Neural cell (in vitro differentiated cells): ENCODE measurements around the gene MAFB. TPM values are rescaled to one million over a fixed set of nuclear protein-coding genes. Genes with fewer than 3 reads are reported as not detected.

Source experiments
- H2AFZ ChIP-seq: fragments of 200-600, 300-800 bp; sonication (generic), shearing (Covaris generic); 2 replicates; pipeline ENCODE4 v1.6.0; 2014; ENCODE audit warnings: low read depth, mild to moderate bottlenecking, antibody characterized with exemption, low read length, moderate library complexity
- H3F3A ChIP-seq: fragments of 200-600 bp; shearing (Covaris generic); 2 replicates; pipeline ENCODE4 v1.6.1; 2016; ENCODE audit warnings: mild to moderate bottlenecking, moderate library complexity, mixed read lengths, antibody characterized with exemption, low read length; ENCODE audit not compliant: insufficient read depth, poor library complexity, severe bottlenecking
- H3K27ac ChIP-seq: fragments of 200-600, 300-800 bp; sonication (generic), shearing (Covaris generic); 2 replicates; pipeline ENCODE4 v1.5.1; 2014; ENCODE audit warnings: mild to moderate bottlenecking, low read length, moderate library complexity
- H3K27me3 ChIP-seq: fragments of 300-800, 200-600 bp; sonication (generic), shearing (Covaris generic); 2 replicates; pipeline ENCODE4 v1.6.0; 2014; ENCODE audit warnings: mild to moderate bottlenecking, low read depth, low read length, moderate library complexity; ENCODE audit not compliant: insufficient read depth
- H3K36me3 ChIP-seq: fragments of 300-800, 200-600 bp; sonication (generic), shearing (Covaris generic); 2 replicates; pipeline ENCODE4 v1.5.1; 2014; ENCODE audit warnings: mild to moderate bottlenecking, antibody characterized with exemption, low read length, moderate library complexity; ENCODE audit not compliant: insufficient read depth
- H3K4me2 ChIP-seq: fragments of 300-800, 200-600 bp; sonication (generic), shearing (Covaris generic); 2 replicates; pipeline ENCODE4 v1.6.0; 2014; ENCODE audit warnings: mild to moderate bottlenecking, low read length
- H3K4me3 ChIP-seq: fragments of 300-800, 200-600 bp; sonication (generic), shearing (Covaris generic); 2 replicates; pipeline ENCODE4 v1.5.1; 2014; ENCODE audit warnings: mild to moderate bottlenecking, low read length, moderate library complexity
- H3K79me2 ChIP-seq: fragments of 200-600 bp; shearing (Covaris generic); replicated peaks from 2 replicates; pipeline ENCODE4 v1.6.0; 2014; ENCODE audit warnings: mild to moderate bottlenecking, low read length, moderate library complexity; ENCODE audit not compliant: insufficient read depth
- H3K9ac ChIP-seq: fragments of 300-800, 200-600 bp; sonication (generic), shearing (Covaris generic); 2 replicates; pipeline ENCODE4 v1.6.1; 2016; ENCODE audit warnings: mild to moderate bottlenecking, low read length, mixed read lengths
- H3K9me2 ChIP-seq: fragments of 200-600 bp; shearing (Covaris generic); 2 replicates; pipeline ENCODE4 v1.6.1; 2016; ENCODE audit warnings: mild to moderate bottlenecking, low read length, mixed read lengths; ENCODE audit not compliant: insufficient read depth
- H3K9me3 ChIP-seq: fragments of 200-600, 300-800 bp; sonication (generic), shearing (Covaris generic); 2 replicates; pipeline ENCODE4 v1.6.1; 2016; ENCODE audit warnings: mild to moderate bottlenecking, mixed run types, low read length, moderate library complexity, mixed read lengths
- H4K20me1 ChIP-seq: fragments of 200-600 bp; shearing (Covaris generic); 2 replicates; pipeline ENCODE4 v1.6.1; 2016; ENCODE audit warnings: mild to moderate bottlenecking, mixed run types; ENCODE audit not compliant: insufficient read depth
- CTCF ChIP-seq: fragments of 450-650 bp; IDR thresholded peaks from 2 replicates; pipeline ENCODE4 v1.5.1; 2014; ENCODE audit warnings: antibody characterized with exemption, mild to moderate bottlenecking, moderate library complexity; ENCODE audit not compliant: poor library complexity, severe bottlenecking
- EP300 ChIP-seq: fragments of 450-650 bp; conservative IDR thresholded peaks from 2 replicates; pipeline ENCODE4 v1.6.1; 2014; ENCODE audit warnings: antibody characterized with exemption, mild to moderate bottlenecking, moderate library complexity; ENCODE audit not compliant: poor library complexity, severe bottlenecking
- EZH2 ChIP-seq: fragments of 200-600, 300-800 bp; shearing (Covaris generic), sonication (generic); IDR thresholded peaks from 2 replicates; pipeline ENCODE4 v1.6.1; 2014; ENCODE audit warnings: antibody characterized with exemption, low read length, borderline replicate concordance, mild to moderate bottlenecking; ENCODE audit not compliant: insufficient read depth, poor library complexity, severe bottlenecking
- MXI1 ChIP-seq: fragments of 450-650 bp; conservative IDR thresholded peaks from 2 replicates; pipeline ENCODE4 v1.6.1; 2014; ENCODE audit warnings: antibody characterized with exemption, mild to moderate bottlenecking; ENCODE audit not compliant: poor library complexity, severe bottlenecking
- SMC3 ChIP-seq: fragments of 450-650 bp; conservative IDR thresholded peaks from 2 replicates; pipeline ENCODE4 v1.6.1; 2014; ENCODE audit warnings: antibody characterized with exemption, mild to moderate bottlenecking, moderate library complexity; ENCODE audit not compliant: poor library complexity
- TAF1 ChIP-seq: IDR thresholded peaks from 2 replicates; pipeline ENCODE4 v1.6.1; 2012; ENCODE audit warnings: low read depth
- polyA plus RNA-seq: library from polyadenylated mRNA; depleted of rRNA; stranded (reverse); fragments of >200 nt; gene quantifications from 2 replicates; pipeline ENCODE4 v1.2.3, GENCODE V29; 2014

The MAFB gene
- polyA plus RNA-seq, 1 donor from 2014 or later = 5.6 TPM

GRCh38 chr20:40727960-40728359 is 38.9 kb upstream of the MAFB start:
- H3K9ac ChIP-seq = no peak overlapping the region
- no peaks in the 10 kb centered on the region for H4K20me1 ChIP-seq
- no peak overlapping the region for H3K4me3 ChIP-seq
- no peaks in the 10 kb centered on the region for H3K27me3 ChIP-seq
- no peaks in the 10 kb centered on the region for H3F3A ChIP-seq
- H3K27ac ChIP-seq = no peak overlapping the region
- no peaks in the 10 kb centered on the region for H3K36me3 ChIP-seq
- TF ChIP-seq SMC3 = no peak
- no peak for TF ChIP-seq MXI1
- TF ChIP-seq CTCF = no peak
- H3K9me3 ChIP-seq = peaks cover 3% of the 10 kb centered on the region
- H3K79me2 ChIP-seq = no peaks in the 10 kb centered on the region
- H3K4me2 ChIP-seq = no peak overlapping the region
- H2AFZ ChIP-seq = no peak overlapping the region
- H3K9me2 ChIP-seq = no peaks in the 10 kb centered on the region

- TF ChIP-seq CTCF (no peak), TAF1 (no peak), EZH2 (no peak), EP300 (no peak)
- Histone ChIP-seq H3K4me3 (no peak overlapping the region), H3F3A (no peaks in the 10 kb centered on the region), H3K9me3 (peaks cover 3% of the 10 kb centered on the region), H2AFZ (no peak overlapping the region), H3K27ac (no peak overlapping the region), H3K27me3 (no peaks in the 10 kb centered on the region), H3K9ac (no peak overlapping the region), H3K9me2 (no peaks in the 10 kb centered on the region), H3K79me2 (no peaks in the 10 kb centered on the region), H3K36me3 (no peaks in the 10 kb centered on the region), H4K20me1 (no peaks in the 10 kb centered on the region), H3K4me2 (no peak overlapping the region)
Observed at GRCh38 chr20:40726776-40727175, 37.7 kb upstream of the MAFB start.

- Histone ChIP-seq H3F3A (no peaks in the 10 kb centered on the region), H3K9me2 (no peaks in the 10 kb centered on the region), H3K9me3 (peaks cover 3% of the 10 kb centered on the region), H4K20me1 (no peaks in the 10 kb centered on the region), H3K79me2 (no peaks in the 10 kb centered on the region), H2AFZ (no peak overlapping the region), H3K36me3 (no peaks in the 10 kb centered on the region), H3K9ac (no peak overlapping the region), H3K4me2 (no peak overlapping the region), H3K27ac (no peak overlapping the region), H3K27me3 (no peaks in the 10 kb centered on the region), H3K4me3 (no peak overlapping the region)
- no peak for TF ChIP-seq MXI1
- no peak for TF ChIP-seq SMC3
Observed at GRCh38 chr20:40724566-40724965, 35.5 kb upstream of the MAFB start.
